Osteoblast (primary cell): ENCODE measurements around the gene EIF4E1B. TPM values are rescaled to one million over a fixed set of nuclear protein-coding genes. Genes with fewer than 3 reads are reported as not detected.
A peak's percentile ranks its signal among the peaks of the same experiment; 100 is the strongest.

Experiments
- DNase-seq: peaks from one replicate; pipeline ENCODE4 v3.0.0; 2011; ENCODE audit warnings: low spot score, mixed read lengths; ENCODE audit not compliant: insufficient read length; ENCODE audit errors: missing footprints
- H2AFZ ChIP-seq: 2 replicates; pipeline ENCODE4 v1.6.0; 2011; ENCODE audit warnings: mild to moderate bottlenecking, low read length
- H3K27ac ChIP-seq: 2 replicates; pipeline ENCODE4 v1.5.1; 2011; ENCODE audit warnings: mild to moderate bottlenecking, low read depth, low read length, moderate library complexity
- H3K27me3 ChIP-seq: 2 replicates; pipeline ENCODE4 v1.6.0; 2012; ENCODE audit warnings: mild to moderate bottlenecking, control low read depth, inconsistent platforms, low read length, moderate library complexity; ENCODE audit not compliant: insufficient read depth
- H3K36me3 ChIP-seq: 2 replicates; pipeline ENCODE4 v1.5.1; 2011; ENCODE audit warnings: mild to moderate bottlenecking, low read length, control low read depth, moderate library complexity; ENCODE audit not compliant: insufficient read depth
- H3K4me1 ChIP-seq: 2 replicates; pipeline ENCODE4 v1.5.1; 2011; ENCODE audit warnings: mild to moderate bottlenecking, low read length, control low read depth, moderate library complexity; ENCODE audit not compliant: insufficient read depth
- H3K4me2 ChIP-seq: 2 replicates; pipeline ENCODE4 v1.6.0; 2011; ENCODE audit warnings: mild to moderate bottlenecking, low read length; ENCODE audit not compliant: insufficient read depth
- H3K4me3 ChIP-seq: fragments of 200-600 bp; sonication (generic); 3 replicates; pipeline ENCODE4 v1.5.1; 2012; ENCODE audit warnings: mild to moderate bottlenecking, low read length, inconsistent platforms; ENCODE audit not compliant: insufficient read depth
- H3K79me2 ChIP-seq: 2 replicates; pipeline ENCODE4 v1.6.0; 2012; ENCODE audit warnings: mild to moderate bottlenecking, low read length, control low read depth, inconsistent platforms; ENCODE audit not compliant: insufficient read depth
- H3K9me3 ChIP-seq: 2 replicates; pipeline ENCODE4 v1.5.1; 2011; ENCODE audit warnings: low read depth, low read length, control low read depth
- H4K20me1 ChIP-seq: 2 replicates; pipeline ENCODE4 v1.6.0; 2012; ENCODE audit warnings: mild to moderate bottlenecking, low read length, control low read depth; ENCODE audit not compliant: insufficient read depth
- CTCF ChIP-seq: IDR thresholded peaks from 2 replicates; pipeline ENCODE4 v1.5.1; 2011; ENCODE audit warnings: mild to moderate bottlenecking, low read depth, low read length, moderate library complexity; ENCODE audit errors: extremely low read depth
- total RNA-seq: library from RNA; depleted of rRNA; stranded (reverse); fragments of >200 nt; gene quantifications from 2 replicates; pipeline ENCODE4 v1.2.3, GENCODE V29; 2012

The EIF4E1B gene
- total RNA-seq, 1 donor, result not detected

- H4K20me1 ChIP-seq, result peaks cover 7% of the 10 kb centered on the region
- no peak for TF ChIP-seq CTCF
- H2AFZ ChIP-seq, result no peak overlapping the region
- H3K79me2 ChIP-seq, result no peaks in the 10 kb centered on the region
- H3K4me1 ChIP-seq, result peaks cover 13% of the 10 kb centered on the region
- no peak overlapping the region for H3K27ac ChIP-seq
- H3K9me3 ChIP-seq, result no peaks in the 10 kb centered on the region
- no peak for DNase-seq
- H3K4me2 ChIP-seq, result peak overlapping the region; percentile 67
- H3K27me3 ChIP-seq, result peaks cover 19% of the 10 kb centered on the region
- no peak overlapping the region for H3K4me3 ChIP-seq
- no peaks in the 10 kb centered on the region for H3K36me3 ChIP-seq
Measured at GRCh38 chr5:176659512-176659839, 29.0 kb downstream of the EIF4E1B start.

DNA sequence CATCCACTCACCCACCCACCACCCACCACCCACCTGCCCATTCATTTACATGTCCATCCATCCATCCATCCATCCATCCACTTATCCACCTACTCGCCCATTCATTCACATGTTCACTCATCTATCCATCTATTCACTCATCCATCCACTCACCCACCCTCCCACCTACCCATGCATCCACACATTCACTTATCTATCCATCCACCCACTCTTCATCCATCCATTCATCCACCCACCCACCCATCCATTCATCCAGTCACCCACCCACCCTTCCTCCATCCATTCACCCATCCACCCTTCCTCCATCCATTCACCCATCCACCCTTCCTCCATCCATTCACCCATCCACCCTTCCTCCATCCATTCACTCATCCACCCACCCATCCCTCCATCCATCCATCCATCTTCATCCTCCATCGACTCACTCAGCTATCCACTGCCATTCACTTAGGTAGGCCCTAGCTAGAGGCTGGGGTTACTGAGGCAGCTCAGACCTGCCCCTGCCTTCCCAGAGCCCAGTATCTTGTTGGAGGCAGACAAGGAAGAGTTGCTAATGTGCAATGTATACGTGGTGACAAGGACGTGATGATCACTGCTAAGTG, 29.5 kb downstream of the EIF4E1B start:
- no peak for TF ChIP-seq CTCF
- Histone ChIP-seq H3K79me2 (no peaks in the 10 kb centered on the region), H3K4me1 (peaks cover 13% of the 10 kb centered on the region), H3K27me3 (peaks cover 21% of the 10 kb centered on the region), H3K27ac (no peak overlapping the region), H2AFZ (no peak overlapping the region), H3K9me3 (no peaks in the 10 kb centered on the region), H3K4me3 (no peak overlapping the region), H3K36me3 (no peaks in the 10 kb centered on the region), H3K4me2 (no peak overlapping the region), H4K20me1 (peaks cover 7% of the 10 kb centered on the region)
- no peak for DNase-seq

DNA sequence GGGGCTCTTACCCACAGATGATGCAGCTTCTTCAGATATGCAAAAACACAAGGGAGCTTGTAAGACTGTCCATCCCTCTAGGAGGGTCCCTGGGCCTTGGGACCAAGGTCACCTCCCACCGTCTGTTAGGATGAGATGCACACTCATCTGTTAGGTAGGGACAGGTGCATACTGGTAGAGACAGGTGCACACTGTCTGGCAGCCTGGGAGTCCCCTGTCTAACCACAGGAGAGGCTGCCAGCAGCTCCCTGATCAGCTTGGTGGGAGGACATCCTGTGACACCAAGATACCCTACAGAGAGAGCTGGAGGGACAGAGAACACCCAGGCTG, 30.0 kb downstream of the EIF4E1B start:
- no peak for DNase-seq
- TF ChIP-seq CTCF, result no peak
- Histone ChIP-seq H3K27ac (no peak overlapping the region), H3K9me3 (no peaks in the 10 kb centered on the region), H2AFZ (no peak overlapping the region), H3K27me3 (peaks cover 27% of the 10 kb centered on the region), H4K20me1 (peaks cover 7% of the 10 kb centered on the region), H3K4me3 (no peak overlapping the region), H3K4me2 (no peak overlapping the region), H3K79me2 (no peaks in the 10 kb centered on the region), H3K36me3 (no peaks in the 10 kb centered on the region), H3K4me1 (peaks cover 13% of the 10 kb centered on the region)

GRCh38 chr5:176660860-176661641, 30.6 kb downstream of the EIF4E1B start:
- peak; percentile 94 for TF ChIP-seq CTCF
- Histone ChIP-seq H2AFZ (no peak overlapping the region), H4K20me1 (peaks cover 7% of the 10 kb centered on the region), H3K4me2 (peak overlapping the region; percentile 28), H3K36me3 (no peaks in the 10 kb centered on the region), H3K9me3 (no peaks in the 10 kb centered on the region), H3K4me1 (peaks cover 13% of the 10 kb centered on the region), H3K27me3 (peaks cover 29% of the 10 kb centered on the region), H3K4me3 (no peak overlapping the region), H3K27ac (no peak overlapping the region), H3K79me2 (no peaks in the 10 kb centered on the region)
- DNase-seq, result peak; percentile 99
